PC-3 (cell line): ENCODE measurements around the gene SDK2. TPM values are rescaled to one million over a fixed set of nuclear protein-coding genes. Genes with fewer than 3 reads are reported as not detected.

ENCODE experiments used
- ATAC-seq: fragments of 200-7000 bp; cut with Tn5 transposase; 2 replicates; pipeline ENCODE4 v1.9.1; 2020; ENCODE audit warnings: mild to moderate bottlenecking, moderate library complexity
- BruUV-seq: library from RNA; stranded (reverse); fragments of 400-500 nt; replicated peaks from 2 replicates; lab custom pipeline; 2021; lab: Mats Ljungman, UMichigan
- CTCF ChIA-PET: fragments of 300-600 bp; sonication (Branson Sonifier 250); formaldehyde crosslinking; loops from one replicate; lab custom pipeline; 2022; ENCODE audit warnings: antibody characterized with exemption; lab: Charles Lee
- POLR2A ChIA-PET: fragments of 300-600 bp; sonication (Branson Sonifier 250); formaldehyde crosslinking; loops from one replicate; lab custom pipeline; 2022; ENCODE audit warnings: antibody characterized with exemption; ENCODE audit not compliant: unreplicated experiment; lab: Charles Lee
- DNase-seq: peaks from one replicate; pipeline ENCODE4 v3.0.0-alpha.2; 2015
- H2AFZ ChIP-seq: fragments of 300-600 bp; sonication (generic); 2 replicates; pipeline ENCODE4 v1.6.0; 2016; ENCODE audit warnings: antibody characterized with exemption, low read length
- H3F3A ChIP-seq: fragments of 300-600 bp; sonication (generic); one replicate; pipeline ENCODE4 v1.6.0; 2017; ENCODE audit warnings: antibody characterized with exemption, low read length, control low read depth, mild to moderate bottlenecking; ENCODE audit not compliant: unreplicated experiment
- H3K27ac ChIP-seq: fragments of 300-600 bp; sonication (generic); 2 replicates; pipeline ENCODE4 v1.5.1; 2016; ENCODE audit warnings: mild to moderate bottlenecking, low read length
- H3K27me3 ChIP-seq: fragments of 300-600 bp; sonication (generic); 2 replicates; pipeline ENCODE4 v1.6.1; 2016; ENCODE audit warnings: low read length, mixed read lengths
- H3K36me3 ChIP-seq: fragments of 300-600 bp; sonication (generic); 2 replicates; pipeline ENCODE4 v1.6.1; 2016; ENCODE audit warnings: low read depth, mixed run types, low read length, mixed read lengths
- H3K4me1 ChIP-seq: fragments of 300-600 bp; sonication (generic); 2 replicates; pipeline ENCODE4 v1.5.1; 2016; ENCODE audit warnings: low read length; ENCODE audit not compliant: insufficient read depth
- H3K4me2 ChIP-seq: fragments of 300-600 bp; sonication (generic); 2 replicates; pipeline ENCODE4 v1.6.0; 2016; ENCODE audit warnings: low read length
- H3K4me3 ChIP-seq: fragments of 300-600 bp; sonication (generic); 2 replicates; pipeline ENCODE4 v1.5.1; 2016; ENCODE audit warnings: mild to moderate bottlenecking, low read length, mixed read lengths
- H3K79me2 ChIP-seq: fragments of 300-600 bp; sonication (generic); 2 replicates; pipeline ENCODE4 v1.6.1; 2017; ENCODE audit warnings: low read length, mixed read lengths
- H3K9ac ChIP-seq: fragments of 300-600 bp; sonication (generic); 2 replicates; pipeline ENCODE4 v1.6.0; 2016; ENCODE audit warnings: mild to moderate bottlenecking, low read length
- H3K9me2 ChIP-seq: fragments of 300-600 bp; sonication (generic); replicated peaks from 2 replicates; pipeline ENCODE4 v1.6.1; 2016; ENCODE audit warnings: mixed run types, low read length, mixed read lengths
- H3K9me3 ChIP-seq: fragments of 300-600 bp; sonication (generic); 2 replicates; pipeline ENCODE4 v1.6.1; 2016; ENCODE audit warnings: low read length, mixed read lengths
- H4K20me1 ChIP-seq: fragments of 300-600 bp; sonication (generic); 2 replicates; pipeline ENCODE4 v1.6.1; 2016; ENCODE audit warnings: low read length, mixed read lengths
- EZH2 ChIP-seq: fragments of 300-600 bp; sonication (generic); IDR thresholded peaks from one replicate; pipeline ENCODE4 v1.6.1; 2017; ENCODE audit warnings: antibody characterized with exemption, mild to moderate bottlenecking, low read length; ENCODE audit not compliant: unreplicated experiment
- EZH2phosphoT487 ChIP-seq: fragments of 300-600 bp; sonication (generic); IDR thresholded peaks from 2 replicates; pipeline ENCODE4 v1.6.1; 2018; ENCODE audit warnings: mild to moderate bottlenecking, antibody characterized with exemption, low read length, borderline replicate concordance
- intact Hi-C: fragments of 100-400 bp; cut with micrococcal nuclease; formaldehyde crosslinking; loops from 2 replicates; pipeline ENCODE4 v1.9.0; 2023
- total RNA-seq: library from RNA; depleted of rRNA; stranded (reverse); fragments of >200 nt; gene quantifications from 2 replicates; pipeline ENCODE4 v1.2.3, GENCODE V29; 2014
- TF ChIP-seq, protein P1 (sequence below): fragments of 300-600 bp; sonication (generic); conservative IDR thresholded peaks from 2 replicates; pipeline ENCODE4 v1.5.1; 2017; ENCODE audit warnings: antibody characterized with exemption, low read depth, mild to moderate bottlenecking, low read length

SDK2 gene
- total RNA-seq, 1 experiment from 2014 or later = 0.07 TPM

GRCh38 chr17:73576556-73577098, 67.6 kb downstream of the SDK2 start:
- no TSS peak for BruUV-seq
- Histone ChIP-seq H3K9me3 (no peaks in the 10 kb centered on the region; the same call in 1 of the 2 replicates), H3K4me2 (no peak overlapping the region), H3K4me3 (no peak overlapping the region), H3K36me3 (no peaks in the 10 kb centered on the region), H3F3A (no peaks in the 10 kb centered on the region), H3K9me2 (no peaks in the 10 kb centered on the region), H3K9ac (no peak overlapping the region), H4K20me1 (no peaks in the 10 kb centered on the region), H3K27ac (no peak overlapping the region), H3K27me3 (peaks cover 83% of the 10 kb centered on the region), H3K4me1 (no peaks in the 10 kb centered on the region), H2AFZ (no peak overlapping the region), H3K79me2 (no peaks in the 10 kb centered on the region)
- ChIA-PET CTCF (no interaction called here), POLR2A (no interaction called here)
- ATAC-seq = no peak
- intact Hi-C loops = no loop called here
- no peak for DNase-seq
- no peak for TF ChIP-seq EZH2
- no peak for TF ChIP-seq EZH2phosphoT487
- TF ChIP-seq, protein P1, sequence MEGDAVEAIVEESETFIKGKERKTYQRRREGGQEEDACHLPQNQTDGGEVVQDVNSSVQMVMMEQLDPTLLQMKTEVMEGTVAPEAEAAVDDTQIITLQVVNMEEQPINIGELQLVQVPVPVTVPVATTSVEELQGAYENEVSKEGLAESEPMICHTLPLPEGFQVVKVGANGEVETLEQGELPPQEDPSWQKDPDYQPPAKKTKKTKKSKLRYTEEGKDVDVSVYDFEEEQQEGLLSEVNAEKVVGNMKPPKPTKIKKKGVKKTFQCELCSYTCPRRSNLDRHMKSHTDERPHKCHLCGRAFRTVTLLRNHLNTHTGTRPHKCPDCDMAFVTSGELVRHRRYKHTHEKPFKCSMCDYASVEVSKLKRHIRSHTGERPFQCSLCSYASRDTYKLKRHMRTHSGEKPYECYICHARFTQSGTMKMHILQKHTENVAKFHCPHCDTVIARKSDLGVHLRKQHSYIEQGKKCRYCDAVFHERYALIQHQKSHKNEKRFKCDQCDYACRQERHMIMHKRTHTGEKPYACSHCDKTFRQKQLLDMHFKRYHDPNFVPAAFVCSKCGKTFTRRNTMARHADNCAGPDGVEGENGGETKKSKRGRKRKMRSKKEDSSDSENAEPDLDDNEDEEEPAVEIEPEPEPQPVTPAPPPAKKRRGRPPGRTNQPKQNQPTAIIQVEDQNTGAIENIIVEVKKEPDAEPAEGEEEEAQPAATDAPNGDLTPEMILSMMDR = no peak

DNA sequence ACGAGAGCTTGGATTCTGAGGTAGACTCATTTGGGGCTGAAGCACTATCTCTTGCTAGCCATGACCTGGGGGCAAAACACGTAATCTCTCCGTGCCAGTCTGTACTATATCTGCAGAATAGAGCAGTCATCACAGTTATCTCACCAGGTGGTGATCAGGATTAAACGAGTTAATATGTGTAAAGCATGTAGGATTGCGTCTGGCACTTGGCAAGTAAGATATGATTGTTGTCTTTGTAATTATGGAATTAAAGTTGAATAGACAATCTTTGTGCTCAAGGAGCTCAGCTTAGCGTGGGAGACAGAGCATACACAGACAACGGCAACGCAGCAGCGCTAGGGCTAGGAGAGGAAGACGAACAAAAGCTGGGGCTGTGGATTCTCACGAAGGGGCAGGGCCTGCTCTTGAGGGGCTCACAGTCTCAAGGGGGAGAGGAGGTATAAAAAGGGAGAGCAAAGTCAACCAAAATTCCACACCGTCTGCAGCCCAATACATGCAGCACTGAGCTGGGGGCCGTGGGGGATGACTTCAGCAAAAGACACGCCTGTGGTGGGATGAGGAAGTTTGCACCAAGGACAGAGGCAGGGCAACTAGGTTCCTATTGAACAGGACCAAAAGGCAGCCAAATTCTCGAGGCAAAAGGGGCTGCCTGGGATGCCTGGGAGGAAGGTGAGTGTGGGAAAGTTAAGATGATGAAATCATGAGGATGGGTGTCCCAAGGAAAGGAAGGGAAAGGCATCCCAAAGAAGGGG, 68.6 kb downstream of the SDK2 start:
- TF ChIP-seq EZH2 = no peak
- TF ChIP-seq, protein P1 = no peak
- TF ChIP-seq EZH2phosphoT487 = no peak
- no peaks in the 10 kb centered on the region for H3K9me2 ChIP-seq
- intact Hi-C loops = no loop called here

GRCh38 chr17:73571511-73572130, 72.6 kb downstream of the SDK2 start:
- H3K79me2 ChIP-seq = no peaks in the 10 kb centered on the region
- no peak overlapping the region for H3K4me2 ChIP-seq
- H3K9me3 ChIP-seq = no peaks in the 10 kb centered on the region
- intact Hi-C loops = no loop called here
- no peaks in the 10 kb centered on the region for H3F3A ChIP-seq
- H3K27me3 ChIP-seq = peaks cover 72% of the 10 kb centered on the region
- no peaks in the 10 kb centered on the region for H3K9me2 ChIP-seq
- no TSS peak for BruUV-seq
- no peak overlapping the region for H3K9ac ChIP-seq
- H4K20me1 ChIP-seq = no peaks in the 10 kb centered on the region
- ATAC-seq = no peak
- no peaks in the 10 kb centered on the region for H3K36me3 ChIP-seq
- CTCF ChIA-PET = no interaction called here
- POLR2A ChIA-PET = no interaction called here
- no peak overlapping the region for H2AFZ ChIP-seq
- H3K4me1 ChIP-seq = no peaks in the 10 kb centered on the region
- DNase-seq = no peak
- no peak overlapping the region for H3K27ac ChIP-seq
- TF ChIP-seq, protein P1 = no peak
- TF ChIP-seq EZH2 (no peak), EZH2phosphoT487 (no peak)
- no peak overlapping the region for H3K4me3 ChIP-seq

More for the DNA sequence above, 68.6 kb downstream of the SDK2 start:
- Histone ChIP-seq H3K4me2 (no peak overlapping the region), H3K9me3 (no peaks in the 10 kb centered on the region; the same call in 1 of the 2 replicates), H3K4me3 (no peak overlapping the region), H3K27me3 (peaks cover 88% of the 10 kb centered on the region), H3K79me2 (no peaks in the 10 kb centered on the region), H3F3A (no peaks in the 10 kb centered on the region), H3K9ac (no peak overlapping the region), H3K27ac (no peak overlapping the region), H3K36me3 (no peaks in the 10 kb centered on the region), H3K4me1 (no peaks in the 10 kb centered on the region), H4K20me1 (no peaks in the 10 kb centered on the region), H2AFZ (no peak overlapping the region)
- DNase-seq (no peak), ATAC-seq (no peak)
- no TSS peak for BruUV-seq
- POLR2A ChIA-PET = no interaction called here
- CTCF ChIA-PET = no interaction called here
